Omental fat pad (tissue), 4 donors: ENCODE data around the gene LIG1. TPM values are rescaled to one million over a fixed set of nuclear protein-coding genes. Genes with fewer than 3 reads are reported as not detected.

Experiments
- ATAC-seq: fragments of 150-250 bp; one replicate; pipeline ENCODE4 v1.9.1; 2016; ENCODE audit warnings: mild to moderate bottlenecking, moderate library complexity; ENCODE audit not compliant: low FRiP score
- DNase-seq: peaks from one replicate; pipeline ENCODE4 v3.0.0-alpha.2; 2019; ENCODE audit warnings: low spot score
- total RNA-seq, 4 donors: library from RNA; depleted of rRNA; stranded (reverse); fragments of >200 nt; gene quantifications; one replicate each; pipeline ENCODE4 v1.1.0, GENCODE V29; 2016
- TF ChIP-seq, protein P1 (sequence below), 3 donors: fragments of 450-650 bp; IDR thresholded peaks; one replicate each; pipeline ENCODE4 v1.5.1; 2016 to 2017; ENCODE audit warnings: antibody characterized with exemption in 3 of 3, mild to moderate bottlenecking in 3 of 3, moderate library complexity in 2 of 3

LIG1 gene
- total RNA-seq, 4 donors from 2014 or later: 6.1 to 10.9 (median 7.3) TPM

DNA sequence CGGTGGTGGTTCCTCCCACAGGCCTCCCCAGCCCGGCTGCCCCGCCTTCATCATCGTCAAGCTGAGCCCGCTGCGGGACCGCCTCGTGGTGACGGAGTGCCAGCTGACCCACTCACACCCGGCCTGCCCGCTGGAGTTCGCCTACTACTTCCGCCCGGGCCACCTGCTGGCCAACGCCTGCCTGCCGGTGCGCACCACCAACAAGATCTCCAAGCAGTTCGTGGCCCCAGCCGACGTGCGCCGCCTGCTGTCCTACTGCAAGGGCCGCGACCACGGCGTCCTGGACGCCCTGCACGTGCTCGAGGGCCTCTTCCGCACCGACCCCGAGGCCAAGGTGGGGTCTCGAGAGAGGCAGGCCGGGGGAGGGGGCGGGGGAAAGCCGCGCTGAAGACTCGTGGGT lies 12.3 kb upstream of the LIG1 start:
- DNase-seq (no peak), ATAC-seq (no peak)
- TF ChIP-seq, protein P1, sequence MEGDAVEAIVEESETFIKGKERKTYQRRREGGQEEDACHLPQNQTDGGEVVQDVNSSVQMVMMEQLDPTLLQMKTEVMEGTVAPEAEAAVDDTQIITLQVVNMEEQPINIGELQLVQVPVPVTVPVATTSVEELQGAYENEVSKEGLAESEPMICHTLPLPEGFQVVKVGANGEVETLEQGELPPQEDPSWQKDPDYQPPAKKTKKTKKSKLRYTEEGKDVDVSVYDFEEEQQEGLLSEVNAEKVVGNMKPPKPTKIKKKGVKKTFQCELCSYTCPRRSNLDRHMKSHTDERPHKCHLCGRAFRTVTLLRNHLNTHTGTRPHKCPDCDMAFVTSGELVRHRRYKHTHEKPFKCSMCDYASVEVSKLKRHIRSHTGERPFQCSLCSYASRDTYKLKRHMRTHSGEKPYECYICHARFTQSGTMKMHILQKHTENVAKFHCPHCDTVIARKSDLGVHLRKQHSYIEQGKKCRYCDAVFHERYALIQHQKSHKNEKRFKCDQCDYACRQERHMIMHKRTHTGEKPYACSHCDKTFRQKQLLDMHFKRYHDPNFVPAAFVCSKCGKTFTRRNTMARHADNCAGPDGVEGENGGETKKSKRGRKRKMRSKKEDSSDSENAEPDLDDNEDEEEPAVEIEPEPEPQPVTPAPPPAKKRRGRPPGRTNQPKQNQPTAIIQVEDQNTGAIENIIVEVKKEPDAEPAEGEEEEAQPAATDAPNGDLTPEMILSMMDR (IDR thresholded peaks at IDR 0.05): no peak

- ATAC-seq (no peak), DNase-seq (no peak)
- TF ChIP-seq, protein P1 (IDR thresholded peaks at IDR 0.05): no peak
These were observed 11.4 kb upstream of the LIG1 start for GRCh38 chr19:48181505-48181904.

DNA sequence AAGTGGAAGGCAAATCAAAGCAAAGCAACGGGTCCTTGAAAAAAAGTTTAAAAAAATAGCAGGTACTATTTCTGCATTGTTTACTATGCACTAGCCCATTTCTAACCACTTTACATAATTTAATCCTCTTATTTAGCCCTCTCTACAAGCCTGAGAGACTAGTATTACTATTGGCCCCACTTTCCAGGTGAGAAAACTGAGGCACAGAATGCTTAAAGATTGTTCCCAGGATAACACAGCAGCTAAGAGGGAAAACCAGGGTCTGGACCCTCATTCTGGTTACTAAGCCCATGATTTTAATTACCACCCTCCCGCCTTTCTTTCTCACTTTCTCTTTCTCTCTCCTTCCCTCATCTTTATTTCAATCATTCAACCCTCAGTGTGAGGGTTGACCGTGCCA lies 6.1 kb upstream of the LIG1 start:
- TF ChIP-seq, protein P1 (IDR thresholded peaks at IDR 0.05): no peak
- DNase-seq (no peak), ATAC-seq (no peak)

- no peak for DNase-seq
- TF ChIP-seq, protein P1 (IDR thresholded peaks at IDR 0.05): no peak
- no peak for ATAC-seq
These were observed 5.4 kb upstream of the LIG1 start for GRCh38 chr19:48175578-48175977.

DNA sequence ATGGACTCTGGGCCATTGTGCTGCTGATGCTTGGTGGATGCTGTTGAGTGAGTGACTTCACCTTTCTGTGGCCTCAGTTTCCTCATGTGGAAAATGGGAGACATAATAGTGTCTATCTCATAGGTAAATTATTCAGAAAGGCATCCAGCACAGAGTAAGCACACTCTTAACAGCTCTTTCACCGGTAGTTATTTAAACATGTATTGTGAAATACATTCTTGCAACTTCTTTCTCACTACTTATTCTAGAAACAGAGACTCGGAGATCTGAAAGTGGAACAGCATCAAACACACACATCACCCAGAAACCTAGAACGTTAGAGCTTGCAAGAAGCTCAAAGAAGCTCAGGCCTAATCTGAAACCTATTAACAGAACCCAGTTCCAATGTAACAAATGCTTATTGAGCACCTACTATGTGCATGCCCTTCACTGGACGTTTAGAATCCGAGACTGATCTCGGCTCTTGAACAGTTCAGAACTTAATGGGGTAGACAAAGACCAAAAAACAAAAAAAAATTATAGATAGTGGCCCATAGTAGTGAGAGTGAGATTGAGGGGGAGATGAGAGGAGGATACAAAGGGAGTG lies 4.4 kb upstream of the LIG1 start:
- TF ChIP-seq, protein P1 (IDR thresholded peaks at IDR 0.05): no peak
- no peak for ATAC-seq
- no peak for DNase-seq

GRCh38 chr19:48171710-48172109 lies 1.6 kb upstream of the LIG1 start:
- DNase-seq (no peak), ATAC-seq (no peak)
- TF ChIP-seq, protein P1 (IDR thresholded peaks at IDR 0.05): no peak

GRCh38 chr19:48170817-48171347 lies 738 bp upstream of the LIG1 start:
- DNase-seq (no peak), ATAC-seq (no peak)
- TF ChIP-seq, protein P1 (IDR thresholded peaks at IDR 0.05): no peak
